ENCODE data around the gene PFN4.
"Not testable (repeated sequence)": the region's sequence is repeated elsewhere in the genome, so short reads cannot be mapped to it uniquely, and the experiment has no call there.

The PFN4 gene

GRCh38 chr2:24123195-24123921, at the start of gene PFN4, which contains the start of gene FAM228B:
TSS of gene PFN4 (minus strand) at chr2:24123334. CDS start at chr2:24122535, 799 bp downstream.
TSS of gene FAM228B (plus strand) at chr2:24123469. CDS start at chr2:24124362, 893 bp downstream.
- Mint-ChIP-seq H3K4me3 (peak within 1 kb of the TSS; percentile 86), H3K27me3 (no peaks in the 10 kb centered on the region), H3K9me3 (no peaks in the 10 kb centered on the region), H3K27ac (peak within 1 kb of the TSS; percentile 52), H3K4me1 (peaks cover 12% of the 10 kb centered on the region), H3K36me3 (no peaks in the 10 kb centered on the region)

GRCh38 chr2:24169023-24169422, 45.9 kb upstream of the PFN4 start:
- H3K36me3 Mint-ChIP-seq, result peaks cover 7% of the 10 kb centered on the region
- no peaks in the 10 kb centered on the region for H3K9me3 Mint-ChIP-seq
- H3K4me1 Mint-ChIP-seq, result no peaks in the 10 kb centered on the region
- H3K27ac Mint-ChIP-seq, result no peak overlapping the region
- H3K4me3 Mint-ChIP-seq, result no peak overlapping the region
- H3K27me3 Mint-ChIP-seq, result peaks cover 1% of the 10 kb centered on the region

- H3K9me3 Mint-ChIP-seq, result no peaks in the 10 kb centered on the region
These were observed 41.4 kb upstream of the PFN4 start for GRCh38 chr2:24164416-24164973.

GRCh38 chr2:24163601-24164000, 40.5 kb upstream of the PFN4 start:
- Mint-ChIP-seq H3K4me1 (no peaks in the 10 kb centered on the region), H3K27me3 (no peaks in the 10 kb centered on the region), H3K9me3 (no peaks in the 10 kb centered on the region), H3K36me3 (peaks cover 9% of the 10 kb centered on the region), H3K27ac (no peak overlapping the region), H3K4me3 (no peak overlapping the region)

More at GRCh38 chr2:24164416-24164973, 41.4 kb upstream of the PFN4 start:
- Mint-ChIP-seq H3K36me3 (peaks cover 7% of the 10 kb centered on the region), H3K27ac (no peak overlapping the region), H3K27me3 (no peaks in the 10 kb centered on the region), H3K4me3 (no peak overlapping the region), H3K4me1 (no peaks in the 10 kb centered on the region)

- Mint-ChIP-seq H3K4me3 (no peak overlapping the region), H3K4me1 (no peaks in the 10 kb centered on the region), H3K27me3 (no peaks in the 10 kb centered on the region), H3K27ac (no peak overlapping the region), H3K36me3 (peaks cover 5% of the 10 kb centered on the region), H3K9me3 (no peaks in the 10 kb centered on the region)
These were observed 40.1 kb upstream of the PFN4 start for GRCh38 chr2:24163186-24163585.

GRCh38 chr2:24162494-24162893, 39.4 kb upstream of the PFN4 start:
- Mint-ChIP-seq H3K4me1 (no peaks in the 10 kb centered on the region), H3K27ac (no peak overlapping the region), H3K4me3 (no peak overlapping the region), H3K36me3 (peaks cover 2% of the 10 kb centered on the region), H3K9me3 (no peaks in the 10 kb centered on the region), H3K27me3 (no peaks in the 10 kb centered on the region)

GRCh38 chr2:24160761-24161160, 37.6 kb upstream of the PFN4 start:
- H3K4me1 Mint-ChIP-seq, result no peaks in the 10 kb centered on the region
- no peak overlapping the region for H3K4me3 Mint-ChIP-seq
- no peaks in the 10 kb centered on the region for H3K27me3 Mint-ChIP-seq
- H3K27ac Mint-ChIP-seq, result no peak overlapping the region
- H3K36me3 Mint-ChIP-seq, result peaks cover 3% of the 10 kb centered on the region
- H3K9me3 Mint-ChIP-seq, result no peaks in the 10 kb centered on the region

- Mint-ChIP-seq H3K36me3 (peaks cover 3% of the 10 kb centered on the region), H3K27ac (no peak overlapping the region), H3K4me1 (no peaks in the 10 kb centered on the region), H3K4me3 (no peak overlapping the region), H3K27me3 (no peaks in the 10 kb centered on the region), H3K9me3 (no peaks in the 10 kb centered on the region)
These were observed 36.6 kb upstream of the PFN4 start for GRCh38 chr2:24159708-24160107.

GRCh38 chr2:24158131-24158530, 35.0 kb upstream of the PFN4 start:
- Mint-ChIP-seq H3K4me3 (no peak overlapping the region), H3K36me3 (peaks cover 3% of the 10 kb centered on the region), H3K9me3 (no peaks in the 10 kb centered on the region), H3K27ac (no peak overlapping the region), H3K27me3 (no peaks in the 10 kb centered on the region), H3K4me1 (no peaks in the 10 kb centered on the region)

- peaks cover 8% of the 10 kb centered on the region for H3K9me3 Mint-ChIP-seq
- H3K27me3 Mint-ChIP-seq, result no peaks in the 10 kb centered on the region
- H3K36me3 Mint-ChIP-seq, result peaks cover 20% of the 10 kb centered on the region
- no peak overlapping the region for H3K27ac Mint-ChIP-seq
- H3K4me1 Mint-ChIP-seq, result no peaks in the 10 kb centered on the region
- H3K4me3 Mint-ChIP-seq, result no peak overlapping the region
These were observed 30.3 kb upstream of the PFN4 start for GRCh38 chr2:24153478-24153877.

- Mint-ChIP-seq H3K4me1 (no peaks in the 10 kb centered on the region), H3K27me3 (no peaks in the 10 kb centered on the region), H3K4me3 (no peak overlapping the region), H3K36me3 (peaks cover 24% of the 10 kb centered on the region), H3K27ac (no peak overlapping the region), H3K9me3 (peaks cover 9% of the 10 kb centered on the region)
These were observed 29.5 kb upstream of the PFN4 start for GRCh38 chr2:24152413-24153197.

GRCh38 chr2:24147364-24147763, 24.2 kb upstream of the PFN4 start:
- Mint-ChIP-seq H3K4me1 (no peaks in the 10 kb centered on the region), H3K4me3 (no peak overlapping the region), H3K36me3 (peaks cover 33% of the 10 kb centered on the region), H3K9me3 (peaks cover 14% of the 10 kb centered on the region), H3K27me3 (no peaks in the 10 kb centered on the region), H3K27ac (no peak overlapping the region)

GRCh38 chr2:24140305-24140704, 17.2 kb upstream of the PFN4 start:
- not testable (repeated sequence) for H3K36me3 Mint-ChIP-seq, H3K27ac Mint-ChIP-seq, H3K4me3 Mint-ChIP-seq, H3K27me3 Mint-ChIP-seq, H3K9me3 Mint-ChIP-seq, H3K4me1 Mint-ChIP-seq

GRCh38 chr2:24132543-24132942, 9.4 kb upstream of the PFN4 start:
- Mint-ChIP-seq H3K27ac (no peak overlapping the region), H3K36me3 (peaks cover 9% of the 10 kb centered on the region), H3K4me3 (no peak overlapping the region), H3K4me1 (no peaks in the 10 kb centered on the region), H3K9me3 (no peaks in the 10 kb centered on the region), H3K27me3 (no peaks in the 10 kb centered on the region)

- Mint-ChIP-seq H3K4me3 (no peak overlapping the region), H3K4me1 (peaks cover 12% of the 10 kb centered on the region)
These were observed 2.8 kb upstream of the PFN4 start for GRCh38 chr2:24125956-24126355.

More at GRCh38 chr2:24125956-24126355, 2.8 kb upstream of the PFN4 start:
- Mint-ChIP-seq H3K27me3 (no peaks in the 10 kb centered on the region), H3K27ac (no peak overlapping the region), H3K9me3 (no peaks in the 10 kb centered on the region), H3K36me3 (no peaks in the 10 kb centered on the region)
